Left ventricle myocardium inferior (tissue), 1 donor: ENCODE data around the gene LIPN. TPM values are rescaled to one million over a fixed set of nuclear protein-coding genes. Genes with fewer than 3 reads are reported as not detected.

ENCODE experiments used
- DNase-seq: peaks from one replicate; pipeline ENCODE4 v3.0.0-alpha.2; 2020
- H3K27ac ChIP-seq: fragments of 200-600 bp; replicated peaks from 2 replicates; pipeline ENCODE4 v1.8.0; 2021
- H3K27me3 ChIP-seq: fragments of 200-600 bp; 2 replicates; pipeline ENCODE4 v1.8.0; 2021; ENCODE audit warnings: low read depth
- H3K36me3 ChIP-seq: fragments of 200-600 bp; 2 replicates; pipeline ENCODE4 v1.8.0; 2021
- H3K4me1 ChIP-seq: fragments of 200-600 bp; 2 replicates; pipeline ENCODE4 v1.8.0; 2021
- H3K4me3 ChIP-seq: fragments of 200-600 bp; 2 replicates; pipeline ENCODE4 v1.8.0; 2021; ENCODE audit warnings: mild to moderate bottlenecking, moderate library complexity
- H3K9me3 ChIP-seq: fragments of 200-600 bp; replicated peaks from 2 replicates; pipeline ENCODE4 v1.8.0; 2021
- CTCF ChIP-seq: fragments of 200-600 bp; IDR thresholded peaks from 2 replicates; pipeline ENCODE4 v1.8.0; 2021; ENCODE audit warnings: antibody characterized with exemption, mild to moderate bottlenecking, borderline replicate concordance
- intact Hi-C: fragments of 100-400 bp; cut with micrococcal nuclease; formaldehyde crosslinking; loops from one replicate; pipeline ENCODE4 v1.11.0; 2022
- total RNA-seq: library from RNA; stranded (reverse); fragmentation: NEBNext Ultra II Directional; extraction: Animal tissue kit (Norgen Biotek cat#: 25700); gene quantifications from one replicate; pipeline ENCODE4 v1.2.1, GENCODE V29; 2021
- donor health status: DM: no; HTN: yes; CAD: no; lungs with severe emphysema.

The LIPN gene
- total RNA-seq, 1 donor from 2014 or later = not detected

GRCh38 chr10:88783724-88784123 lies 23.9 kb downstream of the LIPN start:
- DNase-seq = no peak
- H3K4me1 ChIP-seq = no peaks in the 10 kb centered on the region
- no peak overlapping the region for H3K4me3 ChIP-seq
- TF ChIP-seq CTCF = no peak
- H3K36me3 ChIP-seq = no peaks in the 10 kb centered on the region
- H3K9me3 ChIP-seq = no peaks in the 10 kb centered on the region
- no peak overlapping the region for H3K27ac ChIP-seq
- H3K27me3 ChIP-seq = peaks cover 19% of the 10 kb centered on the region
- intact Hi-C loops = no loop called here

DNA sequence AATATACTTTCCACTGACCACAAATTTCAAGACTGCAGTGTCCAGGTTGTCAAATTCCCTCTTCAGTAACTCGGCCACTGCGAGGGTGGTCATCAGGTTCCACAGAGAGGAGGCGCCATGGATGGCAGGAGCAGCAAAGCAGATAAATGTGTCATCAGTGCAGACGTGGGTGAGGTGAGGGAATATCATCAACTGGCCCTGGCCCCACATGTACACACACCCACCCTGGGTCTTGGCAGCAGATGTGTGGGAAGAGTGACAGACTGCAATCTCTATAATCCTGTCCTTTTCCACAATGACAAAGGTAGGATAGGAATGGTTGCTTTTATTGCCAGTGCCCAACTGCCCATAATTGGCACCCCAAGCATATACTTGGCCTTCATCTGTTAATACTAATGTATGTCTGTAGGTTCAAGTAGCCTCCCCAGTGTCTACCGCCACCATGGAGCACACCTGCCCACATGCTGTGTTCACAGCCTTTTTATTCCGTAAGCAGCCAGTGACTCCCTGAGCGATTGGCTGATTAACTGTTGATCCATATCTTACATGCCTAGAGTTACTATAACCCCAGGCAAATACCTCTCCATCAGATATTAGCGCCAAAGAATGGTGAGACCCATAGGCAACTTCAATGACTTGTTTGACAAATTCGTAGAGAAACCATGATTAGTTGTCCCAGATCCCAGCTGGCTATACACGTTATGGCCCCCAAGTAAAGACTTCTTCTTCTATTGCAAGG lies 26.4 kb downstream of the LIPN start:
- Histone ChIP-seq H3K27ac (no peak overlapping the region), H3K27me3 (peaks cover 19% of the 10 kb centered on the region), H3K36me3 (no peaks in the 10 kb centered on the region), H3K4me1 (no peaks in the 10 kb centered on the region), H3K4me3 (no peak overlapping the region), H3K9me3 (no peaks in the 10 kb centered on the region)
- TF ChIP-seq CTCF = no peak
- no peak for DNase-seq
- intact Hi-C loops = no loop called here

DNA sequence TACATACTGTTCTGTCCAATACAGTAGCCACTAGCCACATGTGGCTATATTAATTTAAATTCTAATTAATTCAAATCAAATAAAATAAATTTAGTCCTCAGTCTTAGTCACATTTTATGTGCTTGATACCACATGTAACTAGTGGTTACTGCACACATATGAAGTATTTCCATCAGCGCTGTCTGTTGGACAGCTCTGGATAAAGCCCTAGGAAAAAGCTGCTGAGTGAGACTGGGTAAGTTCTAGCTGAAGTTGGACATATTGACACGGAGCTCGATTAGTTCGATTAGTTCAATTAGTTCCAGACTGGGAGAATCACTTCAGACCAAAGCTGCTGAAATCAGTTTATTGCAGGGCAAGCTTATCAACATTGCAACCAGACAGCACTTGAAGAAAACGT lies 27.6 kb downstream of the LIPN start:
- no peak overlapping the region for H3K27ac ChIP-seq
- peaks cover 19% of the 10 kb centered on the region for H3K27me3 ChIP-seq
- no peaks in the 10 kb centered on the region for H3K36me3 ChIP-seq
- TF ChIP-seq CTCF = no peak
- no peaks in the 10 kb centered on the region for H3K9me3 ChIP-seq
- H3K4me3 ChIP-seq = no peak overlapping the region
- H3K4me1 ChIP-seq = no peaks in the 10 kb centered on the region
- intact Hi-C loops = no loop called here
- no peak for DNase-seq

DNA sequence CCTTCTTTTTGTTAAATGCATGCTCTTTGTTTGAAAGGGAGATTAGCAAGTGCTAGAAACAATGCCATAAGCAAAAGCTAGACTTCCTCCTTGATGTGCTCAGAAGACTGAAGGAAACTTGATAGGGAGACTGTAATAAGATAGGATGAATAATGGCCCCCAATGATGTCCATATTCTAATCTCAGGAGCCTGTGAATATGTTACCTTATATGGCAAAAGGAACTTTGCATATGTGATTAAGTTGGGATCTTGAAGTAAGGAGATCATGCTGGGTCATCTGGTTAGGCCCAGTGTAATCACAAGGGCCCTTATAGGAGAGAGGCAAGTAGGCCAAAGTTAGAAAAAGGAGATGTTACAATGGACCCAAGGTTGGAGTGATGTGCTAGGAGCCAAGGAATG lies 29.1 kb downstream of the LIPN start:
- intact Hi-C loops = no loop called here
- no peak for DNase-seq
- Histone ChIP-seq H3K9me3 (no peaks in the 10 kb centered on the region), H3K27ac (no peak overlapping the region), H3K36me3 (no peaks in the 10 kb centered on the region), H3K4me1 (no peaks in the 10 kb centered on the region), H3K27me3 (peaks cover 19% of the 10 kb centered on the region), H3K4me3 (no peak overlapping the region)
- TF ChIP-seq CTCF = no peak

DNA sequence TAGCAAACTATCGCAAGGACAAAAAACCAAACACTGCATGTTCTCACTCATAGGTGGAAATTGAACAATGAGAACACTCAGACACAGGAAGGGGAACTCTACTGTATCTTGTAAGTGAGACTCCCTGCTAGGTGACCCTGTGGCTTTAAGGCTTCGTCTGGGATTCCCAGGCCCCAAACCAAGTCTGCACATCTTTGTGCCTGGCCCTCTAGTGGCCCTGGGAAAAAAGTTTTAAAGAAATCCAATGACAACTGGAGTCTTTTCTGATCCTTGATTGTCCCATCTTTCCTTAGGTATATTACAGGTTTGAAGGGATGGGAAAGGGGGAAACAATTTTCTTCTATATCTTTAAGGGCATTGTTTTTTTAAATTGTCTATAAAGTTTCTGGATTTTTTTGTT lies 32.1 kb downstream of the LIPN start:
- peaks cover 14% of the 10 kb centered on the region for H3K27me3 ChIP-seq
- no peaks in the 10 kb centered on the region for H3K36me3 ChIP-seq
- no peak overlapping the region for H3K4me3 ChIP-seq
- TF ChIP-seq CTCF = peak; percentile 60
- intact Hi-C loops = no loop called here
- no peaks in the 10 kb centered on the region for H3K4me1 ChIP-seq
- no peak overlapping the region for H3K27ac ChIP-seq
- DNase-seq = no peak
- H3K9me3 ChIP-seq = no peaks in the 10 kb centered on the region
